Renal cortex interstitium (tissue), 11 donors: ENCODE measurements around the gene SPTBN1. TPM values are rescaled to one million over a fixed set of nuclear protein-coding genes. Genes with fewer than 3 reads are reported as not detected.
"Not testable (repeated sequence)": the region's sequence is repeated elsewhere in the genome, so short reads cannot be mapped to it uniquely, and the experiment has no call there.

Experiments
- DNase-seq, 11 donors: peaks; one replicate each; pipeline ENCODE4 v3.0.0-alpha.2; 2013; ENCODE audit warnings: low read depth in 9 of 11, low spot score in 4 of 11; ENCODE audit errors: extremely low read depth in 1 of 11
- polyA plus RNA-seq, 3 donors: library from polyadenylated mRNA; unstranded; fragments of 120-200 nt; gene quantifications; one replicate each; pipeline ENCODE4 v1.2.1, GENCODE V29; 2013; ENCODE audit not compliant: insufficient read length in 3 of 3

SPTBN1 gene
- polyA plus RNA-seq, 3 donors, result 237 to 254 (median 240) TPM

- no peak for DNase-seq
These were observed 56.7 kb downstream of the SPTBN1 start for GRCh38 chr2:54512663-54513362.

GRCh38 chr2:54513363-54513715 is 57.2 kb downstream of the SPTBN1 start:
- DNase-seq, result no peak

DNA sequence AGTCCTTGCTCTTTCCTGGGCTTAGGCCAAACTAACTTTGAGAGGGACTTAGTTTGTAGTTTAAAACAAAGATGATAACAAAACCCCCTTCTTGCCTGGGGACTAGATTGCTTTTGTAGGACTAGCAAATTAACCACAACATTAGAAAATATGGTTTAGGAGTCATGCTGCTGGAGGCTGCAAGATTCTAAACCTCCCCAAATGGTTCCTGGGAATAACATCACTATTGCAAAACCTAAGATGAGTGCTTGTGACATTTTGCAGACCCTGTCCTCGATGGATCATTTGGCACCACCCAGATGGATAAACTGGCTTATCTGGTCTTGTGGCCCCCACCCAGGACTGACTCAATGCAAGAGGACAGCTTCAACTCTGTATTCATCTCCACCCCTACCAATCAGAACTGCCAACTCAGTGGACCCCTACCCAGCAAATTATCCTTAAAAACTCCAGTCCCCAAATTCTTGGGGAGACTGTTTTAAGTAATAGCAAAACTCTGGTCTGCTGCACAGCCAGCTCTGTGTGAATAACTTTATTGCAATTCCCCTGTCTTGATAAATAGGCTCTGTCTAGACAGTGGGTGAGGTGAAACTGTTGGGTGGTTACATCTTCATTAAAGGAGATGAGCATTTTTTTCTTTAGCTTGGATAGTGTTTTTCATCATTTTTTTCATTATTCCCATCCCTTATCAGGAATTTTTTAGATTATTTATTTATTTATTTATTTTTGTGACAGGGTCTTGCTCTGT is 58.9 kb downstream of the SPTBN1 start:
- DNase-seq, result no peak

- DNase-seq, result no peak
These were observed 60.7 kb downstream of the SPTBN1 start for GRCh38 chr2:54516842-54517241.

DNA sequence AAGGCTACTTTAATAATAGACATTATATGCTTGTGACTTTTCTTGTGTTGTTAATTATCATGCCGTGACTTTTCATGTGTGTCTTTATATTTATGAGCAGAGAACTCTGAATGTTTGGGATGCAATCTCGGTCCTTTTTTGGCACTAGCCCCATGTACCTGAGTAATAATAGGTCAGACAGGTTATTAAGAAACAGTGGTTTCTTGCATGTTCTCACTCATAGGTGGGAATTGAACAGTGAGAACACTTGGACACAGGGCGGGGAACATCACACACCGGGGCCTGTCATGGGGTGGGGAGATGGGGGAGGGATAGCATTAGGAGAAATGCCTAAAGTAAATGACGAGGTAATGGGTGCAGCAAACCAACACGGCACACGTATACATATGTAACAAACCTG is 61.9 kb downstream of the SPTBN1 start:
- not testable (repeated sequence) for DNase-seq

- DNase-seq, result no peak
These were observed 62.3 kb downstream of the SPTBN1 start for GRCh38 chr2:54518430-54518829.

GRCh38 chr2:54519841-54520459 is 63.8 kb downstream of the SPTBN1 start:
- no peak for DNase-seq

DNA sequence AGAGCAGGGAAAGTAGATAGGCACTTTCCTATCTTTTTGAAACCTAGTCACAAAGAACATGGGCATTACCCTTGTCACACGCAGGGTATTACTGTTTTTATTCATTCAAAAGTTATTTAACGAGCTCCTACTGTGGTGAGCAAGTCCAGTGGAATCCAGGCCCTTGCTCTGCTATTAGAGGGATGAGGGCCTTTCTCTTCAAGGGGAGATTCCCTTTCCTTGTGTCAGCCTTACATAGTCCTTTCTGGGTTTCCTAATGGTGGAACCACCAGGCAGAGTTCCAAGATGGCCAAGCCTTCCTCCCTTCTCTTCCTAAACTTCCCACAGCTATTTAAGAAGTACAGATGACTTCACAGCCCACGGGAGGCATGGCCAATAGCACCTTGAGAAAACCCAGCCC is 64.6 kb downstream of the SPTBN1 start:
- no peak for DNase-seq

GRCh38 chr2:54522624-54523281 is 66.6 kb downstream of the SPTBN1 start:
- peak; percentile 49 to 86 (median 59) for DNase-seq

- no peak for DNase-seq
These were observed 67.3 kb downstream of the SPTBN1 start for GRCh38 chr2:54523324-54523959.

GRCh38 chr2:54524226-54524991 is 68.3 kb downstream of the SPTBN1 start:
- DNase-seq, result no peak

GRCh38 chr2:54525321-54525720 is 69.2 kb downstream of the SPTBN1 start:
- DNase-seq, result no peak

GRCh38 chr2:54526226-54526879 is 70.2 kb downstream of the SPTBN1 start:
- no peak for DNase-seq

- no peak for DNase-seq
These were observed 72.3 kb downstream of the SPTBN1 start for GRCh38 chr2:54528311-54528955.

DNA sequence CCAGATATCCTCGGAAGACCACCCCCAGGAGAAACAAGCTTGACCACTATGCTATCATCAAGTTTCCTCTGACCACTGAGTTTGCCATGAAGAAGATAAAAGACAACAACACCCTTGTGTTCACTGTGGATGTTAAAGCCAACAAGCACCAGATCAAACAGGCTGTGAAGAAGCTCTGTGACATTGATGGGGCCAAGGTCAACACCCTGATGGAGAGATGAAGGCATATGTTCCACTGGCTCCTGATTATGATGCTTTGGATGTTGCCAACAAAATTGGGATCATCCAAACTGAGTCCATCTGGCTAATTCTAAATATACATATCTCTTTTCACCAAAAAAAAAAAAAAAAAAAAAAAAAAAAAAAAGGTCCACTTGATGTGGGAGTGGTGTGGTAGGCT is 73.4 kb downstream of the SPTBN1 start:
- DNase-seq, result not testable (repeated sequence)

GRCh38 chr2:54529935-54530334 is 73.8 kb downstream of the SPTBN1 start:
- DNase-seq, result no peak

DNA sequence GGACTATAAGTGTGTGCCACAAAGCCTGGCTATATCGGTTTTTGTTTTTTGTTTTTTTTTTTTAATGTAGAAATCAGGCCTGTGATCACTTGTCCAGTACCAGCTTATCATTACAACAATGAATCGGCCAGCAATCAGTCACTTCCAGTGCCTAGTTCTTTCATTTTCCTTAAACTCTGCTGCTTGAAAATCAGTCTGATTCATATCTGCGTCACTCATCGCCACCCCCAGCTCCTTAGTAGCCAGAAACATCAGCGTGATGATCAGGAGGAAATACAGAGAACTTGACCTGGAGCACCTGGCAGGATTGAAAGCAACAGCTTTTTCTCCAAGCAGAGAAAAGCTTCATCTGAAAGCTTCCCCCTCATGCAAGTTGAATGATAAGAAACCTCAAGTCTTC is 75.4 kb downstream of the SPTBN1 start:
- DNase-seq, result no peak

- no peak for DNase-seq
These were observed 78.1 kb downstream of the SPTBN1 start for GRCh38 chr2:54534221-54534620.
